Small intestine (tissue), 7 donors: ENCODE results near the gene CDC37. TPM values are rescaled to one million over a fixed set of nuclear protein-coding genes. Genes with fewer than 3 reads are reported as not detected.
"Not testable (repeated sequence)": the region's sequence is repeated elsewhere in the genome, so short reads cannot be mapped to it uniquely, and the experiment has no call there.

Experiments used
- DNase-seq, 2 donors: peaks; one replicate each; pipeline versions ENCODE4 v3.0.0 to v3.0.0-alpha.2; 2013
- FAIRE-seq: peaks from 2 replicates; lab custom pipeline; 2012; peaks lifted over from hg19 to GRCh38; lab: Jason Lieb, UNC
- H3K27ac ChIP-seq, 3 donors: one replicate each; pipeline ENCODE4 v1.5.1; 2013; ENCODE audit warnings: low read length in 2 of 3, mild to moderate bottlenecking in 2 of 3, control low read depth in 1 of 3, inconsistent platforms in 1 of 3, low read depth in 1 of 3, moderate library complexity in 1 of 3
- H3K27me3 ChIP-seq, 3 donors: one replicate each; pipeline ENCODE4 v1.6.1; 2013; ENCODE audit warnings: low read length in 3 of 3, inconsistent platforms in 1 of 3; ENCODE audit not compliant: control insufficient read depth in 3 of 3, insufficient read depth in 3 of 3
- H3K36me3 ChIP-seq, 3 donors: one replicate each; pipeline ENCODE4 v1.6.1; 2013; ENCODE audit warnings: low read length in 3 of 3, inconsistent platforms in 1 of 3, low read depth in 1 of 3, mild to moderate bottlenecking in 1 of 3, moderate library complexity in 1 of 3; ENCODE audit not compliant: control insufficient read depth in 3 of 3, insufficient read depth in 2 of 3
- H3K4me1 ChIP-seq, 3 donors: one replicate each; pipeline ENCODE4 v1.6.1; 2013; ENCODE audit warnings: low read length in 2 of 3, inconsistent platforms in 1 of 3, low read depth in 1 of 3, mild to moderate bottlenecking in 1 of 3, moderate library complexity in 1 of 3; ENCODE audit not compliant: control insufficient read depth in 3 of 3, insufficient read depth in 2 of 3
- H3K4me3 ChIP-seq, 3 donors: one replicate each; pipeline ENCODE4 v1.5.1; 2013; ENCODE audit warnings: low read length in 3 of 3, control low read depth in 1 of 3, inconsistent platforms in 1 of 3, low read depth in 1 of 3, mild to moderate bottlenecking in 1 of 3, moderate library complexity in 1 of 3
- H3K9me3 ChIP-seq, 2 donors: one replicate each; pipeline ENCODE4 v1.6.1; 2013; ENCODE audit warnings: low read depth in 1 of 2, low read length in 1 of 2; ENCODE audit not compliant: control insufficient read depth in 2 of 2, insufficient read depth in 1 of 2
- WGBS, 3 donors: extraction: QIAGEN DNeasy Blood & Tissue Kit; methylation state at CpG; one replicate each; pipeline ENCODE4 v1.1.7; 2013; 5-methylcytosine and 5-hydroxymethylcytosine counted together
- polyA plus RNA-seq, 4 donors: library from polyadenylated mRNA; stranded (reverse) in 3 of 4; unstranded in 1 of 4; fragments of 200-250 nt in 3 of 4; fragments of 120-200 nt in 1 of 4; gene quantifications; one replicate each; pipeline versions ENCODE4 v1.2.1 to v1.2.3, GENCODE V29; 2013
- donor health status: healthy with polysubstance abuse.
- donor health status: control.
- donor health status: control.
- donor health status: Bipolar disorder and iron deficiency.
- donor health status: healthy.

Gene CDC37
- polyA plus RNA-seq, 4 donors: 128 to 202 (median 147) TPM

- no peak for DNase-seq
- H3K4me3 ChIP-seq: no peak overlapping the region
- WGBS, 3 donors: 58 to 67% (median 62%) methylated on average over 18 of the region's 18 CpGs
- H3K4me1 ChIP-seq: peaks cover 0 to 3% (median 0%) of the 10 kb centered on the region in 3 donors
- FAIRE-seq: no peak
- H3K36me3 ChIP-seq: no peaks in the 10 kb centered on the region
- no peaks in the 10 kb centered on the region for H3K9me3 ChIP-seq
- peaks cover 0 to 56% (median 0%) of the 10 kb centered on the region in 3 donors for H3K27me3 ChIP-seq
- peak overlapping the region in 2 of 3 donors; percentile 68 to 73 for H3K27ac ChIP-seq
Observed at GRCh38 chr19:10408511-10409283, 5.4 kb upstream of the CDC37 start.

GRCh38 chr19:10407096-10407495, 3.8 kb upstream of the CDC37 start:
- DNase-seq (no peak), FAIRE-seq (no peak)
- Histone ChIP-seq H3K9me3 (no peaks in the 10 kb centered on the region), H3K36me3 (no peaks in the 10 kb centered on the region), H3K4me3 (no peak overlapping the region), H3K27me3 (peaks cover 0 to 53% (median 0%) of the 10 kb centered on the region in 3 donors), H3K27ac (no peak overlapping the region), H3K4me1 (peaks cover 3 to 5% (median 4%) of the 10 kb centered on the region in 3 donors)

GRCh38 chr19:10406191-10406590, 2.8 kb upstream of the CDC37 start:
- 62 to 81% (median 67%) methylated on average over 6 of the region's 6 CpGs for WGBS, 3 donors

GRCh38 chr19:10404888-10405820, 1.8 kb upstream of the CDC37 start:
- Histone ChIP-seq H3K36me3 (peaks cover 0 to 8% (median 0%) of the 10 kb centered on the region in 3 donors), H3K4me3 (peak overlapping the region in 2 of 3 donors; percentile 95 to 96), H3K9me3 (no peaks in the 10 kb centered on the region), H3K27ac (peak overlapping the region in 1 of 3 donors; percentile 12), H3K4me1 (peaks cover 6 to 9% (median 8%) of the 10 kb centered on the region in 3 donors), H3K27me3 (peaks cover 0 to 48% (median 0%) of the 10 kb centered on the region in 3 donors)
- 5 to 7% (median 7%) methylated on average over 36 to 43 of the region's 43 CpGs for WGBS, 3 donors
- DNase-seq: no peak
- FAIRE-seq: no peak

More at GRCh38 chr19:10406191-10406590, 2.8 kb upstream of the CDC37 start:
- no peaks in the 10 kb centered on the region for H3K9me3 ChIP-seq
- FAIRE-seq (no peak), DNase-seq (no peak)
- no peak overlapping the region for H3K4me3 ChIP-seq
- peaks cover 0 to 52% (median 0%) of the 10 kb centered on the region in 3 donors for H3K27me3 ChIP-seq
- H3K36me3 ChIP-seq: peaks cover 0 to under 1% (median 0%) of the 10 kb centered on the region in 3 donors
- H3K27ac ChIP-seq: no peak overlapping the region
- H3K4me1 ChIP-seq: peaks cover 6% of the 10 kb centered on the region in 3 donors

- DNase-seq: peak in 1 of 2 donors; percentile 61
Observed at GRCh38 chr19:10402441-10403038, 802 bp downstream of the CDC37 start.

GRCh38 chr19:10399878-10400277, 3.5 kb downstream of the CDC37 start:
- WGBS, 3 donors: 86 to 96% (median 94%) methylated on average over 7 to 8 of the region's 8 CpGs
- DNase-seq: no peak
- Histone ChIP-seq H3K36me3 (peaks cover 4 to 55% (median 5%) of the 10 kb centered on the region in 3 donors), H3K4me3 (no peak overlapping the region), H3K27me3 (peaks cover 0 to 8% (median 0%) of the 10 kb centered on the region in 3 donors), H3K4me1 (peaks cover 6 to 9% (median 8%) of the 10 kb centered on the region in 3 donors), H3K27ac (no peak overlapping the region), H3K9me3 (no peaks in the 10 kb centered on the region)
- FAIRE-seq: no peak

More at GRCh38 chr19:10402441-10403038, 802 bp downstream of the CDC37 start:
- H3K27ac ChIP-seq: peak overlapping the region in 1 of 3 donors; percentile 86
- 0 to 1% (median 1%) methylated on average over 15 of the region's 15 CpGs for WGBS, 3 donors
- FAIRE-seq: no peak
- peaks cover 6 to 9% (median 8%) of the 10 kb centered on the region in 3 donors for H3K4me1 ChIP-seq
- peaks cover 0 to 30% (median 0%) of the 10 kb centered on the region in 3 donors for H3K27me3 ChIP-seq
- H3K9me3 ChIP-seq: no peaks in the 10 kb centered on the region
- H3K36me3 ChIP-seq: peaks cover 0 to 31% (median 2%) of the 10 kb centered on the region in 3 donors
- peak overlapping the region; percentile 93 to 96 (median 95) for H3K4me3 ChIP-seq

GRCh38 chr19:10399340-10399739, 4.0 kb downstream of the CDC37 start:
- not testable (repeated sequence) for H3K4me3 ChIP-seq, H3K27me3 ChIP-seq, H3K27ac ChIP-seq, FAIRE-seq, H3K4me1 ChIP-seq, DNase-seq, H3K9me3 ChIP-seq
- H3K36me3 ChIP-seq: peaks cover 4 to 61% (median 7%) of the 10 kb centered on the region in 3 donors
- WGBS, 3 donors: 92 to 94% (median 92%) methylated on average over 8 of the region's 8 CpGs
